22Rv1 (cell line): Measurements from ENCODE around the gene HLCS.

ENCODE experiments used
- CTCF ChIP-seq: fragments of 450-650 bp; IDR thresholded peaks from 2 replicates; pipeline ENCODE4 v1.5.1; 2017; ENCODE audit warnings: mild to moderate bottlenecking
- ZFX ChIP-seq: fragments of 450-650 bp; IDR thresholded peaks from 2 replicates; pipeline ENCODE4 v1.6.1; 2017; ENCODE audit warnings: antibody characterized with exemption, borderline replicate concordance

GRCh38 chr21:36909901-36910561, 56.4 kb downstream of the HLCS start:
- TF ChIP-seq CTCF (no peak), ZFX (no peak)
